Ammon's horn (tissue), 1 donor: ENCODE results near the gene ARRDC5.
"Not testable (repeated sequence)": the region's sequence is repeated elsewhere in the genome, so short reads cannot be mapped to it uniquely, and the experiment has no call there.

Experiments
- DNase-seq: peaks from one replicate; pipeline ENCODE4 v3.0.0-alpha.2; 2016; ENCODE audit warnings: low spot score

The ARRDC5 gene

GRCh38 chr19:4902796-4903195 lies at the start of gene ARRDC5:
TSS of gene ARRDC5 (minus strand) at chr19:4902896. CDS start at chr19:4902825, 71 bp downstream.
- no peak for DNase-seq

DNA sequence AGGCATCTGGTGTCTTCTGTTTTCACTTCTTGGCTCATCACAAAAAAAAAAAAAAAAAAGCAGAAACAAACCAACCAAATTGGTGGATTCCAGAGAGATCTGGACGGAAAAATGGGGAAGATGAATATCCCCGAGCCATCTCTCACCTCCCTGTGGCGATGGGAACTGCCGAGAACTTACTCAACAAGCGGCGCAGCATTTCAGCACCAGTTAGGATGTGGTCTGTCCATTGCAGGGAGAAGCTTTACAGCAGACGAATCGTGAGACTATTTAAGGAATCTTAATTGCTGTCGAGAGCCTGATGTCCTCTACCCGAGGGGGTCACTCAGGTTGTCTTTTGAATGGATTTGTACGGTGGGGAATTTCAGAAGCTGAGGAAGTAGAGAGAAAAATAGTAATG lies 49.0 kb upstream of the ARRDC5 start:
- DNase-seq: no peak

DNA sequence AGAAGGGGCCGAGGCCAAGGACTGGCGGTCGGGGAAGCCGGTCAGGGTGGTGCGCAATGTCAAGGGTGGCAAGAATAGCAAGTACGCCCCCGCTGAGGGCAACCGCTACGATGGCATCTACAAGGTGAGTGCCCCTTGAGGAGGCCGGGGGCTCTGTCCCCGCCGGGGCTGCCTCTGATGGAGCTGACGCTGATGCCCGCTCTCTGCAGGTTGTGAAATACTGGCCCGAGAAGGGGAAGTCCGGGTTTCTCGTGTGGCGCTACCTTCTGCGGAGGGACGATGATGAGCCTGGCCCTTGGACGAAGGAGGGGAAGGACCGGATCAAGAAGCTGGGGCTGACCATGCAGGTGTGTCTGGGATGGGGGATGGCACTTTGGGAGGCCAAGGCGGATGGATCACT lies 48.0 kb upstream of the ARRDC5 start:
- not testable (repeated sequence) for DNase-seq

GRCh38 chr19:4941638-4942169 lies 39.0 kb upstream of the ARRDC5 start:
- not testable (repeated sequence) for DNase-seq

- no peak for DNase-seq
Observed at GRCh38 chr19:4939466-4939865, 36.8 kb upstream of the ARRDC5 start.

GRCh38 chr19:4938461-4938860 lies 35.8 kb upstream of the ARRDC5 start:
- DNase-seq: not testable (repeated sequence)

DNA sequence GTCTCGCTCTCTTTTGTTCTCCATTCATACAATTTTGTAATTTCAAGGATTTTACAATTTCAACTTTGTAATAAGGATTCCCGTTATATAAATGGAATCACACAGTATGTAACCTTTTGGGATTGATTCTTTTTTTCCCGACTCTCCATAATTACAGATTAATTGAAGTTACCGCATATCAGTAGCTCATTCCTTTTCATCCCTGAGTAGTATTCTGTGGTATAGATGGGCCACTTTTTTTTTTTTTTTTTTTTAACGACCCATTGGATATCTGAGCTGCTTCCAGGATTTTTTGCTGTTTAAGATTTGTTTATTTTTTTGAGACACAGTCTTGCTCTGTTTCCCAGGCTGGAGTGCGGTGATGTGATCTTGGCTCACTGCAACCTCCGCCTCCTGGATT lies 34.4 kb upstream of the ARRDC5 start:
- no peak for DNase-seq

GRCh38 chr19:4935444-4935843 lies 32.7 kb upstream of the ARRDC5 start:
- no peak for DNase-seq

DNA sequence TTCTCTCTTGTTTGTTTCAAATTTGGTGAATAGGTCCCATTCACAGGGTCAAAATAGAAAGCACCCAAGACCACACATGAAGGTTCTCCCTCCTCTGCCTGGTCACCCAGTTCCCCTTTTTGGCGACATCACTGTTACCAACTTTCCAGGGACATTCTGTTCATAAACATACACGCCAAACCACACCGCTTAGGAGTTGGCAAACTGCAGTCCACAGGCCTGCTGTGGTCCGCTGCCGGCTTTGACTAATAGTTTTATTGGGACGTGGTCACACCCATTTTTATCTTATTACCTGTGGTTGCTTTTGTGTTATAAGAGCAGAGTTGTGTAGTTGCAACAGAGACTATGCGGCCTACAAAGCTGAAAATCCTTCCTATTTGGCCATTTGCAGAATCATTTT lies 30.8 kb upstream of the ARRDC5 start:
- DNase-seq: peak; percentile 50

DNA sequence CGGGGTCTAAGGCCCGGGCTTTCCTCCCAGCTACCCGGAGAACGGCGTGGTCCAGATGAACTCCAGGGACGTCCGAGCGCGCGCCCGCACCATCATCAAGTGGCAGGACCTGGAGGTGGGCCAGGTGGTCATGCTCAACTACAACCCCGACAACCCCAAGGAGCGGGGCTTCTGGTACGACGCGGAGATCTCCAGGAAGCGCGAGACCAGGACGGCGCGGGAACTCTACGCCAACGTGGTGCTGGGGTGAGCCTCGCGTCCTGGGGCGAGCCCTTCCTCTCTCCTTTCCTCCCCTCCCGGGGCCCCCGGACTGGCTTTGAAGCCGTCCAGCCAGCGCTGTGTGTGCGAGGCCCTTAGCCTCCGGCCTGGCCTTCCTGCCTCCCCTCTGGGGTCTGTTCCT lies 30.0 kb upstream of the ARRDC5 start:
- no peak for DNase-seq

GRCh38 chr19:4930664-4931063 lies 28.0 kb upstream of the ARRDC5 start:
- no peak for DNase-seq

GRCh38 chr19:4929186-4929585 lies 26.5 kb upstream of the ARRDC5 start:
- DNase-seq: no peak

DNA sequence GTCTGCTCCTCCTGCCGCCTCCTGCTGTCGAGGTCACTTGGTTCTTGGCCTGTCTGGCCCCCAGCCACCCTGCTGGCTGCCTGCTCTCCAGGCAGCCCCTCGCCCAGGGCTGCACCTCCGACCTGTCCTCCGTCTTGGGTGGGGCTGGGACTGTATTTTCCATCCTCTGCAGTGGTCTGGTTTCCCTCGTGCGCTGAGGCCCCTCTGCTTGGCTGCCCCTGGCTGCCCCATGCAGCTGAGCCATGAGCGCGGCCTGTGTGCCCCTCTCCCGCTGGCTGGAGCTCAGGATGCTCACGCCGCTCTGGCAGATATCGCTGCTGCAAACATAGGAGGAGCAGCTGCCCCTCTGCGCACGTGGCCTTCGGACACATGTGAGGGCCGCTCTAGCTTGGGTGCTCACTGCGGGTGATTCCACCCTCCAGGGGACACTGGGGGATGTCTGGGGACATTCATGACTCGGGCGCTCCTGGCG lies 20.6 kb upstream of the ARRDC5 start:
- DNase-seq: no peak

DNA sequence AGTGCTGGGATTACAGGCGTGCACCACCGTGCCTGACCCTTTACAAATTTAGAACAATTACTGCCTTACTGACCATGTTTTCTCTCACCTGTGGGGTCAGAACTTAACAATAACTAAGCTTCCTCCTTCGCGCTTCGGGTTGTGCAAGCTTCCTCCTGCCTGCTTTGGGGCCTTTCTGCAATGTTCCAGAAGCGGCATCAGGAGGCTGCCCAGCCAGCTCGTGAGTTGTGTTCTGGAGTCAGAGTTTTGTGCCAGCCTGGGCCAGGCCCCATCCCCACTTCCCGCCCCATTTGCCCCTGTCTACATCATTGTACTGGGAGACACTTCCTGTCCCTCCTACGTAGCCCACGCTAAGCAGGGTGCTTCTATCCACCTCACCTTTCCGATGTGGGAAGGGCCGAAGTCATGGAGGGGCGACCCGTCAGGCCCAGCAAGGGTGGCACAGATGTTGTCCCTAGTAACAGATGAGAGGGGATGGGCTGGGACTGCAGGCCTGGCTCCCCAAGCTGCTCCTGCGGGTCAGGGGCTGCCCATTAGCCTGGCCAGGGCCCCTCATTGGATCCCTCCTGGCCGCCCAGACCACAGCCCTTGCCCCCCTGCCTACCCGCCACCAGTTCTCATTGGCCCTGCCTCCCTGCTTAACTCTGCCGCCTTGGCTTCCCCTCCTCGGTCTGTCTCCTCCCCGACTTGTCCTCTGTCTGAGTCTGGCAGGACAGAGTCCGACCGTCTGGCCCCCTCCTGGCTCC lies 20.0 kb upstream of the ARRDC5 start:
- DNase-seq: peak; percentile 37

DNA sequence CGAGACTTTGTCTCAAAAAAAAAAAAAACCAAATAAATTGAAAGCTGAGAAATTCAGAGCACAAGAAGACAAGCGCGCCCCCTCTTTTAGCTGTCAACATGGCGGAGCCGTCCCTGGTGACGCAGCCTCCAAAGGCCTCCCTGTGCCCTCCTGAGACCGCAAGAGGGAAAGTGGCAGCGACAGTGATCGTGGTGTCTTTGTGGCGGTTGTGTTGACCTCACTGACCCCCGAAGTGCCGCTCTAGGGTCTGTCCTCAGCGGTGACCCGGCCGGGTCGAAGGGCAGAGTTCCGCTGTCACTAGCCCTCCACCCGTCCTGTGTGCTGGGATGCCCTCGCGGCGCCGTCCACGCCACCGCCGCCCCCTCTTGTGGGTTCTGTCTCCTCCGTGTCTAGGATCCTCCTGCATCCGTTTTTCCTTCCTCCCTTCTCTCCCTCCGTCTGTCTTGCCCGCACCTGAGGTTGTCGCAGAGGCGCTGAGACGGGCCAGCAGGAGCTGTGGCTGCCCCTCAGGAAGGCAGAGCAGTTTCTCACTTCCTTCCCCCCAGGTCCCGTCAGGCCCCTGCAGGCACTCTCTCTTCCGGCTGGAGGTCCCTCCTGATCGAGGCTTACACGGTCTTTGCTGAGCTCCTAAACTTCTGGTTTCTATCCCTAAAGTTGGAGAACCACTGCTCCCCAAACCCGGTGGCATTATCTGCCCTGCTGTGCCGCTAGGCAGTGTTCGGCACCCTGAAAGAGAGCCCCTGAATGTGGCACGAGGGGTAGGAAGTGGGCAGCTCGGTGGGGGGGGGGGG lies 13.8 kb upstream of the ARRDC5 start:
- DNase-seq: peak; percentile 25

DNA sequence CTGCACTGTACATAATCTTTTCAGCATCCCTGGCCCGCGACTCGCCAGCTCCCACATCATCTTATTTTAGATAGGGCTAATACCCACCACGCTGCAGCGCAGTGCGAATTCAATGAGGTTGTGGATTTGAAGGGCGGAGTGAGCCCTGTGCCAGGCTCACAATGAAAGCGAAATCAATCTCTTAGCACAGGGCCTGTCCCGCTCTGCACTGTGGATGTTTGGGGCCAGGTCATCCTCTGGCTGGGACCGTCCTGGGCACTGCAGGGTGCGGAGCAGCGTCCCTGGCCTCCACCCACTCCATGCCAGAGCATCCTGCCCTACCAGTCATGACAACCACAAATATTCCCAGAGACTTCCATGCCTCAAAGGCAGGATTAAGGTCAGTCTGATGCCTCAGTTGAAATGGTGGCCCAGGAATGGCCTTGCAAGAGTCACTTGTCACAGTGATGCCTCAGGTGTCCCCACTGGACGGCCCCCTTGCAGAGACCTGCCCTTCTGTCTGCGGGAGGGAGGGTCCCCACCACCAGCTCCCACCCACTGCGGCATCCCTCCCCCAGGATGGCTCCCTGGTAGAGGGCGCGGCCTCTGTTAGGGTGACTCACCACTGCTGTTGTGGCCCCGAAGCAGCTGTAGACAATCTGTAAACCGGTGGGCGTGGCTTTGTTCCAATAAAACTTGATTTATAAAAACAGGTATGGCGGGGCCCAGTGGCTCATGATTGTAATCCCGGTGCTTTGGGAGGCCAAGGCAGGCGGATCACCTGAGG lies 12.2 kb upstream of the ARRDC5 start:
- DNase-seq: no peak

DNA sequence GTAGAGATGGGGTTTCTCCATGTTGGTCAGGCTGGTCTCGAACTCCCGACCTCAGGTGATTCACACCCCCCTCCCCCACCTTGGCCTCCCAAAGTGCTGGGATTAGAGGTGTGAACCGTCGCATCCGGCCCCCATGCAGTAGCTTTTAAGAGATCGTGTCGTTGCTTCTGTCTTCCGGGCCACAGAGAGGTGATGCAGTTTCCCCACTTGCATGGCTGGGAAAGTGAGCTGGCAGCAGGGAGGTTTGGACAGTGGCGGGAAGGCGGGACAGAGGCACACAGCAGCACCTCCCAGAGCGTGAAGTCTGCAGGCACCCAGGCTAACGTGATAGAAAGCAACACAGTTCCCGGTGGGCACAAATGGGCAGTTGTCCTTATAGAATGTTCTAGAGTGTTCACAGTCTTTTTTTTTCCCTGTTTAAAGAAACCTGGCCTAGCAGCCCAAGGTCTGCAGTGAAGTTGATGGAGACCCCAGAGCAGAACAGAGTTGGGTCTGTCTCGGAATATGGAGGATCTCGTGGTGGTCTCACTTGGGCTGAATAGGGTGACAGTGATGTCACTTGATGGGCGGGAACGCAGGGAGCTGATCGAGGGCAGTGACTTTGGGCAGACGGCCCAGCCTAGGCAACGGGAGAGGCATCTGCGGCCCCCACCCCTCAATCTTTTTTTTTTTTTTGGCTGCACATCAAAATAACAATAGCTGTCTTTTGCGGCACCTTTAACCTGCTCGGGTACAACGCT lies 11.5 kb upstream of the ARRDC5 start:
- no peak for DNase-seq

- DNase-seq: peak; percentile 80
Observed at GRCh38 chr19:4911786-4912672, 9.3 kb upstream of the ARRDC5 start.

DNA sequence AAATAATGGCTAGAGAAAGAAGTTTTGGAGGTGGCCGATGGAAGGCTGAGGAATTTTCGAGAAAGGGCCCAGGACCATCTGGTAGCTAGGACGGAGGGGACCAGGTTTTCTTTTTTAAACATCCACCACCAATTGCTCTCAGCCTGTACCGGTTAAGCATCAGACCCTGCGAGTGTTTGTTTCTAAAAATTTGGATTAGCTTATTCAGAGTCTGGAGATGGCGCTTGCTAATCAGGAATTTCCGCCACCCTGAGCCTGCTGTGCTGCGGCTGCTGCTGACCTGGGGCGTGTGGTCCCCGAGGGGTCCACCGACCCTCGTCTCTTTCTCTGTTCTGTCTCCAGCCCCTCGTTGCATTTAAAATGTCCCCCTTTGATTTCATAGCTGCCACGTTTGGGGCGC lies 8.6 kb upstream of the ARRDC5 start:
- DNase-seq: no peak

DNA sequence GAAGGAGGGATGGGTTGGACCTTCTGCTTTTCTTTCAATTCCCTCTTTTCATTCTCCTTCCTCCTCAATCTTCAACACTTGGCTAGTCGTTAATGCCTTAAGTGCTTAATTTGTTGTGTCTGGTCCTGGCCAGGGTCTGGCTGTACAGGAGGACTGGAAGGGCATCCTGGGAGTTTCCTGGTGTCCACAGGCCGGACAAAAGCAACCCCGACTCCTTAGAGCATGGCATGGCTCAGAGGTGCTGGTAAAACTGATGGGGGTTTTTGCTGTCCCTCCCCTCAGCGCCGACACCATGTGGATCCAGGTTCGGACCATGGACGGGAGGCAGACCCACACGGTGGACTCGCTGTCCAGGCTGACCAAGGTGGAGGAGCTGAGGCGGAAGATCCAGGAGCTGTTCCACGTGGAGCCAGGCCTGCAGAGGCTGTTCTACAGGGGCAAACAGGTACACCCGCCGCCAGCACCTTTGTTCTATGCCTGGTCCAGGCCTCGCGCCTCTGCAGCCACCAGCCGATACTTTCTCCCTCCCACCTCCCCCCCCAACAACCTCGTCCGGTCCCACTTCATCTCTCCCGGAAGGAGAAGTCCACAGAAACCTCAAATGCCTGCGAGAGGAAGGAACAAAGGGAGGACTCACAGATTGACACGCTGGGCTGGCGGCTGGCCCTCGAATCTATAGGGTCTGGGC lies 8.0 kb upstream of the ARRDC5 start:
- DNase-seq: peak; percentile 66
